ENCODE data around the gene CCDC88B. TPM values are rescaled to one million over a fixed set of nuclear protein-coding genes. Genes with fewer than 3 reads are reported as not detected.
A peak's percentile ranks its signal among the peaks of the same experiment; 100 is the strongest.

Gene CCDC88B
- total and polyA plus RNA-seq, 9 of the 15 experiments (the other 6 are each of a cell fraction or from before 2014, with no cell fraction given) = 0.13 to 18.1 (median 7.9) TPM

MicroRNAs encoded within 50 kb of the gene (microRNA counts, 767-probe panel; counts per million panel counts)
- 499 counts per million, percentile 9 among the panel's probes with 10 or more counts for microRNA hsa-miR-1237

Small RNAs within 50 kb of the gene (microRNA-seq; reads per million reads assigned to microRNA genes)
- 0.64 reads per million for gene MIR1237 (ENCODE audit: borderline microRNAs expressed)
- gene MIR7155 (ENCODE audit: borderline microRNAs expressed) = 0.55 reads per million

Small RNAs within 50 kb of the gene (small RNA-seq; reads per million reads assigned to genes)
- gene MIR1237 = 0.22 reads per million
- gene MIR7155 = 0.33 reads per million
- gene RF00019 = not detected

Other genes with a start within 250 kb of the CCDC88B start
Only the 7 nearest of the 19 such genes appear.
- 10.7 and 14.8 TPM in 2 replicates for gene GPR137, start 54.4 kb upstream of the CCDC88B start, total RNA-seq (2014; rRNA removed)
- 2.9 and 4.1 TPM in 2 replicates for gene GPR137, start 54.4 kb upstream of the CCDC88B start, total RNA-seq (2014; rRNA removed; fragmentation: Illumina TruSeq; extraction: Trizol)
- 10.9 and 11.9 TPM in 2 replicates for gene GPR137, start 54.4 kb upstream of the CCDC88B start, total RNA-seq (2015; rRNA removed; fragmentation: Illumina TruSeq; extraction: Trizol)
- 26.7 and 30.1 TPM in 2 replicates for gene GPR137, start 54.4 kb upstream of the CCDC88B start, total RNA-seq (2021)
- gene GPR137, start 54.4 kb upstream of the CCDC88B start, polyA plus RNA-seq (2011; rRNA removed) = 6.0 and 11.3 TPM in 2 replicates
- gene GPR137, start 54.4 kb upstream of the CCDC88B start, polyA plus RNA-seq (2014; fragmentation: Illumina TruSeq; extraction: Trizol) = 13.2 and 16.9 TPM in 2 replicates
- gene GPR137, start 54.4 kb upstream of the CCDC88B start, polyA plus RNA-seq (2014; fragmentation: Nextera tagmentation; extraction: Ambion mirVana) = under 1 TPM; 0.32 to 0.52 TPM
- gene GPR137, start 54.4 kb upstream of the CCDC88B start, polyA plus RNA-seq (2014; rRNA removed) = 18.2 and 18.9 TPM in 2 replicates
- not detected in 2 replicates for gene KCNK4, start 48.9 kb upstream of the CCDC88B start, total RNA-seq (2014; rRNA removed)
- not detected in 2 replicates for gene KCNK4, start 48.9 kb upstream of the CCDC88B start, total RNA-seq (2014; rRNA removed; fragmentation: Illumina TruSeq; extraction: Trizol)
- not detected in 2 replicates for gene KCNK4, start 48.9 kb upstream of the CCDC88B start, total RNA-seq (2015; rRNA removed; fragmentation: Illumina TruSeq; extraction: Trizol)
- gene KCNK4, start 48.9 kb upstream of the CCDC88B start, total RNA-seq (2021) = not detected in 2 replicates
- not detected in 2 replicates for gene KCNK4, start 48.9 kb upstream of the CCDC88B start, polyA plus RNA-seq (2011; rRNA removed)
- not detected in 2 replicates for gene KCNK4, start 48.9 kb upstream of the CCDC88B start, polyA plus RNA-seq (2014; fragmentation: Illumina TruSeq; extraction: Trizol)
- not detected for gene KCNK4, start 48.9 kb upstream of the CCDC88B start, polyA plus RNA-seq (2014; fragmentation: Nextera tagmentation; extraction: Ambion mirVana)
- not detected in 2 replicates for gene KCNK4, start 48.9 kb upstream of the CCDC88B start, polyA plus RNA-seq (2014; rRNA removed)
- 8.5 TPM in 2 replicates for gene CATSPERZ, start 39.8 kb upstream of the CCDC88B start, total RNA-seq (2014; rRNA removed)
- 1.2 and 1.6 TPM in 2 replicates for gene CATSPERZ, start 39.8 kb upstream of the CCDC88B start, total RNA-seq (2014; rRNA removed; fragmentation: Illumina TruSeq; extraction: Trizol)
- gene CATSPERZ, start 39.8 kb upstream of the CCDC88B start, total RNA-seq (2015; rRNA removed; fragmentation: Illumina TruSeq; extraction: Trizol) = 3.8 and 4.1 TPM in 2 replicates
- gene CATSPERZ, start 39.8 kb upstream of the CCDC88B start, total RNA-seq (2021) = 5.1 and 5.4 TPM in 2 replicates
- 0.86 and 1.2 TPM in 2 replicates for gene CATSPERZ, start 39.8 kb upstream of the CCDC88B start, polyA plus RNA-seq (2011; rRNA removed)
- gene CATSPERZ, start 39.8 kb upstream of the CCDC88B start, polyA plus RNA-seq (2014; fragmentation: Illumina TruSeq; extraction: Trizol) = 3.5 and 4.3 TPM in 2 replicates
- gene CATSPERZ, start 39.8 kb upstream of the CCDC88B start, polyA plus RNA-seq (2014; fragmentation: Nextera tagmentation; extraction: Ambion mirVana) = 1 to 10 TPM; 1.3 to 2.2 TPM
- gene CATSPERZ, start 39.8 kb upstream of the CCDC88B start, polyA plus RNA-seq (2014; rRNA removed) = 5.3 and 8.3 TPM in 2 replicates
- 89.2 and 89.7 TPM in 2 replicates for gene ESRRA, start 34.7 kb upstream of the CCDC88B start, total RNA-seq (2014; rRNA removed)
- 13.8 and 17.3 TPM in 2 replicates for gene ESRRA, start 34.7 kb upstream of the CCDC88B start, total RNA-seq (2014; rRNA removed; fragmentation: Illumina TruSeq; extraction: Trizol)
- gene ESRRA, start 34.7 kb upstream of the CCDC88B start, total RNA-seq (2015; rRNA removed; fragmentation: Illumina TruSeq; extraction: Trizol) = 30.3 and 31.4 TPM in 2 replicates
- gene ESRRA, start 34.7 kb upstream of the CCDC88B start, total RNA-seq (2021) = 76.5 and 84.1 TPM in 2 replicates
- gene ESRRA, start 34.7 kb upstream of the CCDC88B start, polyA plus RNA-seq (2011; rRNA removed) = 23.7 and 35.6 TPM in 2 replicates
- gene ESRRA, start 34.7 kb upstream of the CCDC88B start, polyA plus RNA-seq (2014; fragmentation: Illumina TruSeq; extraction: Trizol) = 15.3 and 27.6 TPM in 2 replicates
- 1 to 10 TPM in 1 of 2 experiments, under 1 TPM in 1; 0.27 to 1.0 TPM for gene ESRRA, start 34.7 kb upstream of the CCDC88B start, polyA plus RNA-seq (2014; fragmentation: Nextera tagmentation; extraction: Ambion mirVana)
- 69.0 and 75.5 TPM in 2 replicates for gene ESRRA, start 34.7 kb upstream of the CCDC88B start, polyA plus RNA-seq (2014; rRNA removed)
- gene TRMT112, start 22.6 kb upstream of the CCDC88B start, total RNA-seq (2014; rRNA removed) = 391 and 444 TPM in 2 replicates
- 126 and 162 TPM in 2 replicates for gene TRMT112, start 22.6 kb upstream of the CCDC88B start, total RNA-seq (2014; rRNA removed; fragmentation: Illumina TruSeq; extraction: Trizol)
- gene TRMT112, start 22.6 kb upstream of the CCDC88B start, total RNA-seq (2015; rRNA removed; fragmentation: Illumina TruSeq; extraction: Trizol) = 283 and 300 TPM in 2 replicates
- gene TRMT112, start 22.6 kb upstream of the CCDC88B start, total RNA-seq (2021) = 274 and 296 TPM in 2 replicates
- gene TRMT112, start 22.6 kb upstream of the CCDC88B start, polyA plus RNA-seq (2011; rRNA removed) = 242 and 243 TPM in 2 replicates
- gene TRMT112, start 22.6 kb upstream of the CCDC88B start, polyA plus RNA-seq (2014; fragmentation: Illumina TruSeq; extraction: Trizol) = 266 and 297 TPM in 2 replicates
- gene TRMT112, start 22.6 kb upstream of the CCDC88B start, polyA plus RNA-seq (2014; fragmentation: Nextera tagmentation; extraction: Ambion mirVana) = 100 to 1,000 TPM; 358 to 423 TPM
- gene TRMT112, start 22.6 kb upstream of the CCDC88B start, polyA plus RNA-seq (2014; rRNA removed) = 377 and 449 TPM in 2 replicates
- gene PRDX5, start 22.1 kb upstream of the CCDC88B start, total RNA-seq (2014; rRNA removed) = 252 and 268 TPM in 2 replicates
- gene PRDX5, start 22.1 kb upstream of the CCDC88B start, total RNA-seq (2014; rRNA removed; fragmentation: Illumina TruSeq; extraction: Trizol) = 73.0 and 93.8 TPM in 2 replicates
- 200 and 204 TPM in 2 replicates for gene PRDX5, start 22.1 kb upstream of the CCDC88B start, total RNA-seq (2015; rRNA removed; fragmentation: Illumina TruSeq; extraction: Trizol)
- 124 and 154 TPM in 2 replicates for gene PRDX5, start 22.1 kb upstream of the CCDC88B start, total RNA-seq (2021)
- gene PRDX5, start 22.1 kb upstream of the CCDC88B start, polyA plus RNA-seq (2011; rRNA removed) = 224 and 254 TPM in 2 replicates
- 209 and 212 TPM in 2 replicates for gene PRDX5, start 22.1 kb upstream of the CCDC88B start, polyA plus RNA-seq (2014; fragmentation: Illumina TruSeq; extraction: Trizol)
- 10 to 100 TPM; 40.8 to 64.2 TPM for gene PRDX5, start 22.1 kb upstream of the CCDC88B start, polyA plus RNA-seq (2014; fragmentation: Nextera tagmentation; extraction: Ambion mirVana)
- 327 and 356 TPM in 2 replicates for gene PRDX5, start 22.1 kb upstream of the CCDC88B start, polyA plus RNA-seq (2014; rRNA removed)
- gene RPS6KA4, start 19.0 kb downstream of the CCDC88B start, total RNA-seq (2014; rRNA removed) = 19.1 and 23.0 TPM in 2 replicates
- 4.5 and 7.2 TPM in 2 replicates for gene RPS6KA4, start 19.0 kb downstream of the CCDC88B start, total RNA-seq (2014; rRNA removed; fragmentation: Illumina TruSeq; extraction: Trizol)
- 13.3 and 15.6 TPM in 2 replicates for gene RPS6KA4, start 19.0 kb downstream of the CCDC88B start, total RNA-seq (2015; rRNA removed; fragmentation: Illumina TruSeq; extraction: Trizol)
- gene RPS6KA4, start 19.0 kb downstream of the CCDC88B start, total RNA-seq (2021) = 20.4 and 23.8 TPM in 2 replicates
- 9.8 and 12.0 TPM in 2 replicates for gene RPS6KA4, start 19.0 kb downstream of the CCDC88B start, polyA plus RNA-seq (2011; rRNA removed)
- gene RPS6KA4, start 19.0 kb downstream of the CCDC88B start, polyA plus RNA-seq (2014; fragmentation: Illumina TruSeq; extraction: Trizol) = 6.7 and 10.2 TPM in 2 replicates
- gene RPS6KA4, start 19.0 kb downstream of the CCDC88B start, polyA plus RNA-seq (2014; fragmentation: Nextera tagmentation; extraction: Ambion mirVana) = under 1 TPM; 0.15 to 0.27 TPM
- gene RPS6KA4, start 19.0 kb downstream of the CCDC88B start, polyA plus RNA-seq (2014; rRNA removed) = 16.0 and 17.3 TPM in 2 replicates